K562 (cell line): ENCODE results near the gene SMC3. TPM values are rescaled to one million over a fixed set of nuclear protein-coding genes. Genes with fewer than 3 reads are reported as not detected.

ENCODE experiments used
- ATAC-seq: fragments of 200-7000 bp; cut with Tn5 transposase; 3 replicates; pipeline ENCODE4 v1.9.1; 2020; ENCODE audit warnings: moderate library complexity
- BruUV-seq: library from RNA; stranded (reverse); fragments of 400-500 nt; replicated peaks from 2 replicates; lab custom pipeline; 2021; lab: Mats Ljungman, UMichigan
- CTCF ChIA-PET: fragments of 300-600 bp; formaldehyde crosslinking; extraction: SDS; loops from one replicate; lab custom pipeline; 2021; ENCODE audit warnings: low intra/inter-chr PET ratio; lab: Yijun Ruan, JAX
- POLR2A ChIA-PET: fragments of 300-600, 350-650 bp; sonication (Branson Sonifier 250); formaldehyde crosslinking; extraction: SDS; loops from one replicate; lab custom pipeline; 2021; ENCODE audit warnings: antibody characterized with exemption, inconsistent platforms; lab: Yijun Ruan, JAX
- DNase-seq, 4 experiments: peaks; one replicate each; pipeline versions ENCODE4 v3.0.0 to v3.0.0-alpha.2; 2011 to 2018; ENCODE audit warnings: low spot score in 3 of 4, mixed read lengths in 3 of 4; ENCODE audit errors: extremely low read depth in 1 of 4
- FAIRE-seq: peaks from 2 replicates; lab custom pipeline; 2011; peaks lifted over from hg19 to GRCh38; lab: Jason Lieb, UNC
- H2AFZ ChIP-seq: 2 replicates; pipeline ENCODE4 v1.6.0; 2011; ENCODE audit warnings: low read depth, low read length, control low read depth, inconsistent platforms
- H3K27ac ChIP-seq: fragments of 200-600 bp; 3 replicates; pipeline ENCODE4 v1.8.0; 2011; ENCODE audit warnings: low read depth, mild to moderate bottlenecking, control low read depth, inconsistent platforms, low read length, moderate library complexity, mixed read lengths; ENCODE audit errors: extremely low read depth
- H3K27me3 ChIP-seq, 2 experiments: fragments of 300-600 bp in 1 of 2; 2 replicates in 1 of 2; 3 replicates in 1 of 2; pipeline versions ENCODE4 v1.6.0 to v1.8.0; 2011; ENCODE audit warnings: inconsistent platforms in 2 of 2, low read length in 2 of 2, mild to moderate bottlenecking in 1 of 2, mixed read lengths in 1 of 2, moderate library complexity in 1 of 2; ENCODE audit not compliant: control insufficient read depth in 2 of 2, insufficient read depth in 2 of 2
- H3K36me3 ChIP-seq: fragments of 300-600 bp; 3 replicates; pipeline ENCODE4 v1.8.0; 2011; ENCODE audit warnings: mild to moderate bottlenecking, low read length, inconsistent platforms; ENCODE audit not compliant: control insufficient read depth, insufficient read depth
- H3K4me1 ChIP-seq, 2 experiments: fragments of 200-600 bp in 1 of 2; replicated peaks in 1 of 2; 2 replicates in 1 of 2; 3 replicates in 1 of 2; pipeline versions ENCODE4 v1.5.1 to v1.8.0; 2011; ENCODE audit warnings: inconsistent platforms in 2 of 2, low read length in 2 of 2, mild to moderate bottlenecking in 1 of 2, mixed read lengths in 1 of 2, moderate library complexity in 1 of 2; ENCODE audit not compliant: control insufficient read depth in 2 of 2, insufficient read depth in 2 of 2
- H3K4me2 ChIP-seq: 2 replicates; pipeline ENCODE4 v1.6.1; 2011; ENCODE audit warnings: low read length, control low read depth, inconsistent platforms, mixed read lengths; ENCODE audit not compliant: insufficient read depth
- H3K4me3 ChIP-seq: fragments of 200-600 bp; sonication (generic), shearing (Covaris generic); 2 replicates; pipeline ENCODE4 v1.5.1; 2016; ENCODE audit warnings: control low read depth, inconsistent platforms
- H3K79me2 ChIP-seq: fragments of 200-600 bp; 3 replicates; pipeline ENCODE4 v1.8.0; 2011; ENCODE audit warnings: low read length, inconsistent platforms; ENCODE audit not compliant: control insufficient read depth, insufficient read depth
- H3K9ac ChIP-seq, 2 experiments: 2 replicates each; pipeline versions ENCODE4 v1.6.0 to v1.6.1; 2011; ENCODE audit warnings: low read depth in 2 of 2, low read length in 2 of 2, control low read depth in 1 of 2, inconsistent platforms in 1 of 2, mild to moderate bottlenecking in 1 of 2, mixed read lengths in 1 of 2; ENCODE audit not compliant: insufficient read depth in 1 of 2
- H3K9me1 ChIP-seq: one replicate; pipeline ENCODE4 v1.6.0; 2011; ENCODE audit warnings: inconsistent platforms, mild to moderate bottlenecking, low read length, moderate library complexity; ENCODE audit not compliant: control insufficient read depth, insufficient read depth
- H3K9me3 ChIP-seq: replicated peaks from 2 replicates; pipeline ENCODE4 v1.5.1; 2011; ENCODE audit warnings: low read depth, low read length, inconsistent platforms; ENCODE audit not compliant: control insufficient read depth, insufficient read depth
- H4K20me1 ChIP-seq: replicated peaks from 2 replicates; pipeline ENCODE4 v1.6.1; 2011; ENCODE audit warnings: low read length, inconsistent platforms, mixed read lengths; ENCODE audit not compliant: control insufficient read depth, insufficient read depth
- C11orf30 ChIP-seq: fragments of 450-650 bp; IDR thresholded peaks from 2 replicates; pipeline ENCODE4 v1.6.1; 2016; ENCODE audit warnings: low read depth, mild to moderate bottlenecking
- CC2D1A ChIP-seq: fragments of 450-650 bp; IDR thresholded peaks from 2 replicates; pipeline ENCODE4 v1.6.1; 2017; ENCODE audit warnings: mild to moderate bottlenecking
- ETV5 ChIP-seq: sonication (generic); formaldehyde crosslinking; IDR thresholded peaks from 2 replicates; pipeline ENCODE4 v1.4.0; 2020; ENCODE audit warnings: low read depth, mild to moderate bottlenecking, missing genetic modification reagents
- MTA1 ChIP-seq: fragments of 450-650 bp; IDR thresholded peaks from 2 replicates; pipeline ENCODE4 v1.6.1; 2017; ENCODE audit warnings: borderline replicate concordance
- MYC ChIP-seq, 2 experiments: fragments of 250-450 bp in 1 of 2; sonication (Bioruptor Pico) in 1 of 2; IDR thresholded peaks; 2 replicates each; pipeline versions ENCODE4 v1.5.1 to v1.6.1; 2012 to 2021; ENCODE audit warnings: low read depth in 2 of 2, borderline replicate concordance in 1 of 2, improper control_type of control experiment in 1 of 2, low read length in 1 of 2, mild to moderate bottlenecking in 1 of 2, moderate library complexity in 1 of 2
- PML ChIP-seq: IDR thresholded peaks from 2 replicates; pipeline ENCODE4 v1.6.1; 2012; ENCODE audit warnings: low read length, inconsistent platforms
- SIRT6 ChIP-seq: IDR thresholded peaks from one replicate; pipeline ENCODE4 v1.6.1; 2012; ENCODE audit warnings: low read depth, mild to moderate bottlenecking, control low read depth, inconsistent platforms, low read length, moderate library complexity
- SIX5 ChIP-seq, 2 experiments: IDR thresholded peaks; 2 replicates each; pipeline ENCODE4 v1.6.1; 2011; ENCODE audit warnings: low read length in 2 of 2, borderline replicate concordance in 1 of 2, low read depth in 1 of 2, mild to moderate bottlenecking in 1 of 2, moderate library complexity in 1 of 2; ENCODE audit not compliant: insufficient read depth in 1 of 2
- SMAD4 ChIP-seq: fragments of 250-450 bp; sonication (Bioruptor Pico); conservative IDR thresholded peaks from 2 replicates; pipeline ENCODE4 v1.8.0; 2021; ENCODE audit warnings: inconsistent platforms, mild to moderate bottlenecking, moderate library complexity
- SOX6 ChIP-seq: fragments of 450-650 bp; IDR thresholded peaks from 2 replicates; pipeline ENCODE4 v1.6.1; 2014; ENCODE audit warnings: mild to moderate bottlenecking
- ZKSCAN8 ChIP-seq: fragments of 200-800 bp; sonication (Bioruptor generic); IDR thresholded peaks from 2 replicates; pipeline ENCODE4 v1.6.1; 2016; ENCODE audit warnings: missing genetic modification characterization, missing compliant biosample characterization
- ZNF316 ChIP-seq: fragments of 450-650 bp; IDR thresholded peaks from 2 replicates; pipeline ENCODE4 v1.6.1; 2016
- WGBS: fragments of 100-300 bp; shearing (Covaris generic); methylation state at CpG from one replicate; pipeline ENCODE4 v1.1.6; 2016; ENCODE audit warnings: low coverage, mixed read lengths; ENCODE audit not compliant: insufficient coverage; ENCODE audit errors: missing lambda C conversion rate; 5-methylcytosine and 5-hydroxymethylcytosine counted together
- in situ Hi-C: fragments of 300-500 bp; cut with MboI; formaldehyde crosslinking; loops from 4 replicates; pipeline ENCODE4 v1.15.0; 2018; ENCODE audit warnings: inconsistent platforms, mixed read lengths
- intact Hi-C: fragments of 100-400 bp; cut with micrococcal nuclease; formaldehyde crosslinking; loops from 2 replicates; pipeline ENCODE4 v1.14.2; 2022
- polyA plus RNA-seq, 8 experiments: library from polyadenylated mRNA; depleted of rRNA in 4 of 8; stranded (reverse) in 5 of 8; unstranded in 3 of 8; fragments of >200 nt; fragmentation: Nextera tagmentation in 2 of 8; fragmentation: Illumina TruSeq in 1 of 8; extraction: Ambion mirVana in 2 of 8; extraction: Trizol in 1 of 8; gene quantifications; 2 replicates each; pipeline versions ENCODE4 v1.2.1 to v1.2.3, GENCODE V29; 2011 to 2014; ENCODE audit warnings: inconsistent platforms in 1 of 8, missing spikeins in 1 of 8
- total RNA-seq, 7 experiments: library from RNA; depleted of rRNA in 6 of 7; stranded (reverse); fragments of >200 nt in 6 of 7; fragmentation: Illumina TruSeq in 2 of 7; extraction: Trizol in 2 of 7; gene quantifications; 2 replicates each; pipeline versions ENCODE4 v1.2.1 to v1.2.3, GENCODE V29; 2011 to 2021; ENCODE audit warnings: low replicate concordance in 1 of 7

SMC3 gene
- total and polyA plus RNA-seq, 9 of the 15 experiments (the other 6 are each of a cell fraction or from before 2014, with no cell fraction given): 21.3 to 62.6 (median 39.3) TPM

DNA sequence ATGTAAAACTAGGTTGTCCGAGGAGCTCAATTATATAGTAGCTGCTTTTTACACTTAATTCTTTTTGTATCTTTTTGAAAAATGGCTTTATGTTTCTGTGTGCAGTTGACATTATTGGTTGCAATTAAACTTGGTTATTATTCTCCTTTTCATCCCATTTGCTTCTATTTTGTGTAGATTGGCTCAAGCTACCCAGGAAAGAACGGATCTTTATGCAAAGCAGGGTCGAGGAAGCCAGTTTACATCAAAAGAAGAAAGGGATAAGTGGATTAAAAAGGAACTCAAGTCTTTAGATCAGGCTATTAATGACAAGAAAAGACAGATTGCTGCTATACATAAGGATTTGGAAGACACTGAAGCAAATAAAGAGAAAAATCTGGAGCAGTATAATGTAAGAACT is 16.5 kb downstream of the SMC3 start:
- Histone ChIP-seq H3K36me3 (peaks cover 86% of the 10 kb centered on the region), H3K4me2 (no peak overlapping the region), H3K79me2 (no peaks in the 10 kb centered on the region), H4K20me1 (no peaks in the 10 kb centered on the region), H3K9me1 (no peaks in the 10 kb centered on the region), H3K4me1 (no peaks in the 10 kb centered on the region), H3K27me3 (no peaks in the 10 kb centered on the region), H3K27ac (no peak overlapping the region), H3K4me3 (no peak overlapping the region), H3K9me3 (no peaks in the 10 kb centered on the region), H2AFZ (no peak overlapping the region), H3K9ac (no peak overlapping the region)
- ATAC-seq (no peak), DNase-seq (no peak), FAIRE-seq (no peak)
- POLR2A ChIA-PET: interaction anchor here (0.6 to 1.6 kb wide), 2 partner anchors 13 to 39 kb away, joined by 3 to 6 read pairs; no protein-coding TSS in a partner anchor
- CTCF ChIA-PET: no interaction called here
- WGBS: 86% methylated on average over 3 of the region's 3 CpGs
- BruUV-seq: no TSS peak
- in situ Hi-C loops: no loop called here
- intact Hi-C loops: no loop called here
- TF ChIP-seq SOX6: no peak
- TF ChIP-seq PML: no peak
- TF ChIP-seq SMAD4 (CRISPR knock-in tag): no peak
- no peak for TF ChIP-seq SIX5 (IDR thresholded peaks at IDR 0.05; ENCODE audit: borderline replicate concordance in 1 of 2, insufficient read depth in 1 of 2, low read depth in 1 of 2, low read length in 2 of 2)
- TF ChIP-seq ETV5 (CRISPR knock-in tag): no peak
- no peak for TF ChIP-seq SIRT6

GRCh38 chr10:110591760-110592159 is 24.3 kb downstream of the SMC3 start:
- WGBS: 94% methylated on average over 4 of the region's 5 CpGs
- ChIA-PET CTCF (no interaction called here), POLR2A (interaction anchor here (1.1 kb wide), 2 partner anchors 12 to 80 kb away, joined by 3 read pairs; no protein-coding TSS in a partner anchor)
- H3K9me3 ChIP-seq: no peaks in the 10 kb centered on the region
- FAIRE-seq (no peak), ATAC-seq (no peak), DNase-seq (no peak)
- intact Hi-C loops: no loop called here
- in situ Hi-C loops: no loop called here
- no peaks in the 10 kb centered on the region for H4K20me1 ChIP-seq
- no peak overlapping the region for H3K4me2 ChIP-seq
- no peaks in the 10 kb centered on the region for H3K4me1 ChIP-seq
- H3K79me2 ChIP-seq: no peaks in the 10 kb centered on the region
- TF ChIP-seq C11orf30 (peak; percentile 60; the same call in 1 of the 2 replicates), CC2D1A (no peak), MTA1 (no peak), ZKSCAN8 (CRISPR knock-in tag) (no peak), ZNF316 (peak; percentile 56), MYC (IDR thresholded peaks at IDR 0.05; ENCODE audit: low read depth, low read length) (no peak), MYC (CRISPR knock-in tag; IDR thresholded peaks at IDR 0.05; ENCODE audit: borderline replicate concordance, low read depth) (no peak)
- no peaks in the 10 kb centered on the region for H3K27me3 ChIP-seq
- H2AFZ ChIP-seq: no peak overlapping the region
- no peak overlapping the region for H3K27ac ChIP-seq
- H3K4me3 ChIP-seq: no peak overlapping the region
- peaks cover 84% of the 10 kb centered on the region for H3K36me3 ChIP-seq
- BruUV-seq: no TSS peak
- H3K9me1 ChIP-seq: no peaks in the 10 kb centered on the region
- H3K9ac ChIP-seq: no peak overlapping the region
